ENCODE results near the gene SARNP.

DNA sequence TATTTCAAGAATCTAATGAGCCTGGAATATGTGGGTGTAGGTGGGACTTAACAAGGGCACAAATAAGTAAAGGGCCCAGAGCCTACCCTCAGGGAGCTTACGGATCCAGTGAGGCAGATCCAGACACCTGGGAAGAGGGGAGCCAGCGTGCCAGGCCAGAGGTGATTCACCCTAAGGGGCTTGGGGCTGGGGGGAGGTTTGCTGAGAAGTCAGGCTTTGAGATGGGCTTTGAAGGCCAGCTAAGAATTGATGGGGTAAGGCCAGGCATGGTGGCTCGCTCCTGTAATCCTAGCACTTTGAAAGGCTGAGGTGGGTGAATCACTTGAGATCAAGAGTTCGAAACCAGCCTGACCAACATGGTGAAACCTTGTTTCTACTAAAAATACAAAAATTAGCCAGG is 25.9 kb upstream of the SARNP start:
- no peak for TF ChIP-seq POLR2AphosphoS5 (IDR thresholded peaks at IDR 0.05)
- TF ChIP-seq, protein P1, sequence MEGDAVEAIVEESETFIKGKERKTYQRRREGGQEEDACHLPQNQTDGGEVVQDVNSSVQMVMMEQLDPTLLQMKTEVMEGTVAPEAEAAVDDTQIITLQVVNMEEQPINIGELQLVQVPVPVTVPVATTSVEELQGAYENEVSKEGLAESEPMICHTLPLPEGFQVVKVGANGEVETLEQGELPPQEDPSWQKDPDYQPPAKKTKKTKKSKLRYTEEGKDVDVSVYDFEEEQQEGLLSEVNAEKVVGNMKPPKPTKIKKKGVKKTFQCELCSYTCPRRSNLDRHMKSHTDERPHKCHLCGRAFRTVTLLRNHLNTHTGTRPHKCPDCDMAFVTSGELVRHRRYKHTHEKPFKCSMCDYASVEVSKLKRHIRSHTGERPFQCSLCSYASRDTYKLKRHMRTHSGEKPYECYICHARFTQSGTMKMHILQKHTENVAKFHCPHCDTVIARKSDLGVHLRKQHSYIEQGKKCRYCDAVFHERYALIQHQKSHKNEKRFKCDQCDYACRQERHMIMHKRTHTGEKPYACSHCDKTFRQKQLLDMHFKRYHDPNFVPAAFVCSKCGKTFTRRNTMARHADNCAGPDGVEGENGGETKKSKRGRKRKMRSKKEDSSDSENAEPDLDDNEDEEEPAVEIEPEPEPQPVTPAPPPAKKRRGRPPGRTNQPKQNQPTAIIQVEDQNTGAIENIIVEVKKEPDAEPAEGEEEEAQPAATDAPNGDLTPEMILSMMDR (IDR thresholded peaks at IDR 0.05): no peak

All from stomach (tissue), 4 donors.